Sigmoid colon (tissue), 4 donors: ENCODE results near the gene FBL.

Experiments used
- CTCF ChIP-seq, 4 experiments: fragments of 450-650 bp in 3 of 4; fragments of 200-600 bp in 1 of 4; IDR thresholded peaks; one replicate each; pipeline ENCODE4 v1.5.1; 2016 to 2019; ENCODE audit warnings: antibody characterized with exemption in 4 of 4, mild to moderate bottlenecking in 3 of 4, moderate library complexity in 2 of 4
- EP300 ChIP-seq, 4 donors: sonication (generic); formaldehyde crosslinking; IDR thresholded peaks; one replicate each; pipeline ENCODE4 v1.6.1; 2017; ENCODE audit warnings: antibody characterized with exemption in 4 of 4
- POLR2A ChIP-seq, 2 donors: fragments of 450-650 bp; IDR thresholded peaks; one replicate each; pipeline ENCODE4 v1.6.1; 2016; ENCODE audit warnings: antibody characterized with exemption in 2 of 2, mild to moderate bottlenecking in 2 of 2, moderate library complexity in 2 of 2
- POLR2AphosphoS5 ChIP-seq, 4 donors: sonication (generic); formaldehyde crosslinking; IDR thresholded peaks; one replicate each; pipeline ENCODE4 v1.6.1; 2017; ENCODE audit warnings: antibody characterized with exemption in 4 of 4

GRCh38 chr19:39870171-39870971 is 24.2 kb upstream of the FBL start:
- TF ChIP-seq CTCF (IDR thresholded peaks at IDR 0.05) (no peak), POLR2A (IDR thresholded peaks at IDR 0.05) (no peak), POLR2AphosphoS5 (IDR thresholded peaks at IDR 0.05) (no peak), EP300 (IDR thresholded peaks at IDR 0.05) (no peak)
